Measurements from ENCODE around the gene LCE1E.
A peak's percentile ranks its signal among the peaks of the same experiment; 100 is the strongest.

The LCE1E gene, protein sequence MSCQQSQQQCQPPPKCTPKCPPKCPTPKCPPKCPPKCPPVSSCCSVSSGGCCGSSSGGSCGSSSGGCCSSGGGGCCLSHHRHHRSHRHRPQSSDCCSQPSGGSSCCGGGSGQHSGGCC

DNA sequence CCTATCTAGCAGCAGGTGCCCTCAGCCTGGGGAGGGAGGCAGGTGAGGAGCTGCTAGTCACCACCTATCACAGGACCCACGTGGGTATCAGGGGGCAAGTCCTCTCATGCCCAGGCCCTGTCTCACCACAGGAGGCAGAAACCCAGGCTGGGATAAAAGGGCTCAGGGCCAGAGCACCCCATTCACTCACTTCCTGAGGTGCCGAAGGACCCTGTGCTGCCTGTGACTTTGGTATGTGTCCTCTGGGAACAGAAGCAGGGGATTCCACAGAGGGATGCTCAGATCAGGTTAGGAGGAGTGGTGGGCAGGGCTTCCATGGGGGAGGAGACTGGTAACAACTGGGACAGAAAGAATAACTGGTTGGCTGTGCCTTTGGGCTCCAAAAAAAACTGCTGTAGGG lies at the start of gene LCE1E:
LCE1E (plus strand) TSS at position 181 of the 400 bp plus-strand sequence. CDS start 1,043 bp downstream, outside the sequence.
- no peak for DNase-seq (ENCODE audit: low spot score)

DNA sequence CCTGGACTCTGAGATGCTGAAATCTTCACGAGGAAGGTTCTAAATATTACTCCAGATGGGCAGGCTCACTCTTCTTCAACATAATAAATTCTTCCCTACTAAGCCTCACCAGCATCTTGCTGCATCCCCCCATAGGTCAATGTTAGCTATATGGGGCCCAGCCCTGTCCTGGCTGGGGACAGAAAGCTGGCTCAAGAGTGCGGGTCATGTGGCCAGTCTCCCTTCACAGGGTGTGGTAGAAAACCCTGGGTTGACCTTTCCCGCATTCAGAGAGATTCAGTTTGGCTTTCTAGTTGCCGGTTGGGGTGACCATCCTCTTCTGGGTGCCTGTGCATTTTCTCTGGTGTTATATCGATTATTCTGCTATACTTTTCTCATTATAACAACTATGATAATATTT lies 48.1 kb upstream of the LCE1E start:
- no peak for DNase-seq (ENCODE audit: low spot score)

DNA sequence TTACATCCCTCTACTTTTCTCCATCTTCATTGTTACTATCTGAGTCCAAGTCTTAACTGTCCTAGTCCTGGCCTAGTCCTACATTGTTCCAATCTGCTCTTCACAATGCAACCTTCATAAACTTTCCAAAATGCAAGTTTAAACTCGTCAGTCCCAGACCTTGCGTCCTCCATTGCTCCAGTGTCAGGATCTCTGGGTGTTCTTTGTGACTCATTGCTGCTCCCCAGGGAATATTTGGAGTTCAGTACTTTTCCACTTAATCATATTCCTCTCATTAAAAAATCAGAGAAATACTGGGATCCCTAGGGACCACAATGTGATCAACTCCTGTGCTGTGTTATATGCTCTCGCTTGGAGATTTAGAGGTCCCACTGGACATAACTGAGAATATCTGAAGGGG lies 46.2 kb upstream of the LCE1E start:
- DNase-seq (ENCODE audit: low spot score): no peak

DNA sequence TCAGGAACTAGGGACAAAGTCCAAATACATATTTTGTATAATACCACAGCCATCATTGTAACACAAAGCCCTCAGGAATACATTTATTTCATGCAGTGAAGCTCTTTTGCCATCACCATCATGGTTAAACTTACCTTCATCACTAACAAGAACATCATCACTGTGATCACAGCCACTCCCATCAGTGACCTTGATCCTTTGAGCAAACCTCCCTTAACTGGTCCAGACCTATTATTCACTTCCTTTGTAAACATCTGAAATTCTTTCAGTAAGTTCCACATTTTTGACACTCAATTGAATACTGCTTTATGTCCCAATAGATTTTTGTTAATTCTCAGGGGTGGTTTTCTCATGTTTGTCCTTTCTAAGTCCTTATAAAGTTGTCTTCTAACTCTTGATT lies 44.4 kb upstream of the LCE1E start:
- DNase-seq (ENCODE audit: low spot score): no peak

DNA sequence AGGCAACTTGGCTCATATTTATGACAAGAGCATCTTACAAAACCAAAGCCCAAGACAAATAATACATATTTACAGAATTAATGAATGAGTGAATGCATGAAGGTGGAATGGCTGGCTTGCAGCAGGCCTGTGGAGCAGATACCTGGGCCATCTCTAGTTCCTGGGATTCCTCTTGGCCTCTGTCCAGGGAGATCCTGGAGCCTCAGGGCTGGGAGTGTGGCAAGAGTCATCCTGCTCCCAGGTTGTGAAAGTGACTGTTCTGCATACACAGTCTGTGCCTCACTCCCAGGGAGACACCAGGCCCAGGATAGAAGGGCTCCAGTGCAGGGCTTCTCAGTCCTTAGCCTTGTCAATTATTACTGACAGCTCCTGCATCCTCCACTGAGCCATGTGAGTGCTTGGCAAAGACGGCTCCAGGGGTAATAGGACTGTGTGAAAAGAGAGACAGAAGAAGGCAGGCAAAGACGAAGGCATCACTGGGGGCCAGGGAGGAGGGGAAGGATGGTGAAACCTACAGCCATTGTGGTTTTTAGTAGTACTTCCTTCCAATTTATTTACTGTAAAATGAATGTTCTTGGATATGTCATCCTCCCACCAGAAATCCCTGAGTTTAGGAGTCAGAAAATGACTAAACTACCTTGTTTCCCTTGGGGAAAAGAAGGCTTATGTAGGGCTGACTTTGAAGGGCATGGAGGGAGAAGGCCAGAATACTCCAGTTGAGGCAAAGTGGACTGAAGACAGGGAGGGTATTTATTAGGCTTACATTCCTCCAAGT lies 42.5 kb upstream of the LCE1E start:
- no peak for DNase-seq (ENCODE audit: low spot score)

DNA sequence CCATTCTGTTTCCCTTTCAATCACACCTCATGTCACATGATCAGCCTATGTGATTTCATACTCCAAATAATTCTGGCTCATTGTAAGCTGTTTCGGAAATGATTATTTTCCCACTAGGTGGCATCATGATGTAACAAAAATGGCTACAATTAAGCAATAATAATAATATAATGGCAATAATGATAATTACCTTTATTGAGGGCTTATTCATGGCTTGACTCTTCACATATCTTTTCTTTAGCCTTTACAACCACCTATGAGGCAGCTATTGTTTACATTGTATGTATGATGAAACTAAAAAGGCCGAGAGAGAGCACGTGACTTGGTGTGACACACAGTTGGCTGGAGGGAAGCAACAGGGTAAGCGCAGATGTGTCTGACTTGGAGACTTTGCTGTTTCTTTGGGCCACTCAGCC lies 40.8 kb upstream of the LCE1E start:
- DNase-seq (ENCODE audit: low spot score): no peak

DNA sequence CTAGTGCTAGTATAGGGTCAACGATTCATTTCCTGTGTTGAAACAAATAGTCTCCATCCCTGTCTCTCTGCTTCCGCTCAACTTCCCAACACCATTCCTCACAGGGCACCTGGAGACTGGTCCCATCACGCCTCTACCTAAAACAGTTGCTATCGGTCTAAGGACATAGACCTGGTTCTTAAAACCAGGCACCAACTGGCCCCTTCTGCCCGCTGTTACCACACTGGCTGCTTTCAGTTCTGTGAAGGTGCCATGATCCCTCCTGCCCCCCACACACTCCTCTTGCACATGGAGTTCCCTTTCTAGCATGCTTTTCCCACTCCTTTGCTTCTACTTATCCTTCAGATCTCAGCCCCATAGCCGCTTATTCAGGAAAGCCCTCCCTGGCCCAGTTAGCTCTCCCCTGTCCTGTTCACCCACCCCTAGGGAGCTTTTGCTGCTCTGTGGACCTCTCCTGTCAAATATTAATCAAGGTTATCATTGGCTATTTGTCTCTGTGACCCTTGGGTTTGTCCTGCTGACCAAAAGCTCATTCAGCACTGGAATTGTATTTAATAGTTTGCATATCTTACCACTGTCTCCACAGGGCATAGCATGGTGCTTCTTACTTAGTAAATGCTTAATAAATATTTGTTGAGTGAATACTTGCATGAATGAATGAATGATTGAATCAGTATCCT lies 40.2 kb upstream of the LCE1E start:
- DNase-seq (ENCODE audit: low spot score): no peak

DNA sequence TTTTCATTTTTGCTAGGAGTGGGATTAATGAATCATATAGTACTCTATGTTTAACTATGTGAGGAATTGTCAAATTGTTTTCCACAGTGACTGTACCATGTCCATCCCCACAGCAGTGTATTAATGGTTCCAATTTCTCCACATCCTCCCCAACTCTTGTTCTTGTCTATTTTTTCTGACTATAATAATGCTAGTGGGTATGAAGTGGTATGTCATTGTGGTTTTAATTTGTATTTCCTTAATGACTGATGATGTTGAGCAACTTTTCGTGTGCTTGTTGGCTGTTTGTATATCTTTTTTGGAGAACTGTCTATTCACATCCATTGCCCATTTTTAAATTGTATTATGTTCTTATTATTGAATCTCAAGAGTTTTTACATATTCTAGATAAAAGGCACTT lies 38.2 kb upstream of the LCE1E start:
- DNase-seq (ENCODE audit: low spot score): no peak

DNA sequence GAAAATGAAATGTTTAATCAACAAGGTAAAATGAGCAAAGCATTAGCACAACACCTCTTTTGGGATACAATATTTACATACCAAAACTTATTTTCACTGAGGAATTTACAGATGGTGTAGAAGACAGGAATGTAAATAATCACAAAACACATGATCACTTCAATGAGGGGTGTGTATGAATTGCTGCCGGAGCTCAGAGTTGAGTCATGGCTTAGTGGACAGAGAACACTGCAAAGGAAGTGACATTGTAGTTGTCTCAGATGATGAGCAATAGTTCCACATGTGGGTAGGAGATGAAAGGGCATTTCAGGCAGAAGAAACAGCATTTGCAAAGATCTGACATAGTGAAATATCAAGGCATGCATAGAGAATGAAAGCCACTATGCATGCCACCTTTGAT lies 33.8 kb upstream of the LCE1E start:
- peak; percentile 49 for DNase-seq (ENCODE audit: low spot score)

DNA sequence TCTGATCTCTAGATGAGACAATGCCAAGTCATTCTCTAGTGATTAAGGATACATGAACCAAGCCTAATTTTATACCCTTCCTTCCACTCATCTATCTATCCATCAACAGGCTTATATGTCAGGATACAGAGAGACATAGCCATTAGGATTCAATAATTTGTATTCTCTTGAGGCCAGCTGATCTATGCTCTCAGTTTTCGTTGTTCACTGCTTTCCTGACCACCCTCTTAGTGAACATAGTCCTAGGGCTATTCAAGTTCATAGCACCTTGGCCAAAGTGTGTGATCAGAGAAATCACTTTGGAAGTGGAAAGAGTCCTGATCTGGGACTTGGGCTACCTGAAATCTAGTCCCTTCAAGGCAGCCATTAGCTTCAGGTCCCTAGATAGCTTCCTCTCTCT lies 32.5 kb upstream of the LCE1E start:
- no peak for DNase-seq (ENCODE audit: low spot score)

DNA sequence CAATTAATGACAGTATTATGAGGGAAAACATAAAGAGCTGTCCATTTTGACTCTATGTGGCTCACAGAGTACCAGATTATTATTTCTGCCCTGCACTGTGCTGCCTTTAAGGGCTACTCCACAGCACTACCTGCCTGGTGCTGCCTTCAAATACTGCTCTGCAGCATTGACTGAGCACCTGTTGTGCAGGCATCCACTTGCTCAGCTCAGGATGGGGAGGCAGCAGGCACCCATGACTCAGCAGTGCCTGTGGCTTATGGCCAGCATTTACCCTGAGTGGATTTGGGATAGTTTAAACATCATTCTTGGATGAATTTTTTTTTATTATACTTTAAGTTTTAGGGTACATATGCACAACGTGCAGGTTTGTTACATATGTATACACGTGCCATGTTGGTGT lies 29.2 kb upstream of the LCE1E start:
- DNase-seq (ENCODE audit: low spot score): no peak

DNA sequence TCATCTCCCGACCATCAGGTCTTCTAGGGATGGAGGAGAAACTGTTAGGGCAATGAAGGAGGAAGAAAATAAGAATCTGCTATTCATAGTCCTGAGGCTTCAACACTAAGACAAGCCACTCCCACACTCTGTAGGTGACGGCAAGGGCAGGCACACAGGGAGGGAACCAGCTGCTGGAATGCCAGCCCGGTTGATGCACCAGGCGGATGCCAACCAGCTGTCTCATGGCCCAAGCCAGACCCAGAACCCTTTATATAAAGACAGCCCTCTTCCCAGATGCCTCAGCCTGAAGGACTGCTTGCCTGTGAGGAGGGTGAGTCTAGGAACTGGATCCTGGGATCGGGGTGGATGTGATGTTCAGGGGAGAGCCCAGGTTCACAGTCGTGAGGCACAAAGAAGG lies 28.3 kb upstream of the LCE1E start, which contains the start of gene KPRP:
KPRP (plus strand) TSS at position 279 of the 400 bp plus-strand sequence. CDS start 1,564 bp downstream, outside the sequence.
- no peak for DNase-seq (ENCODE audit: low spot score)

DNA sequence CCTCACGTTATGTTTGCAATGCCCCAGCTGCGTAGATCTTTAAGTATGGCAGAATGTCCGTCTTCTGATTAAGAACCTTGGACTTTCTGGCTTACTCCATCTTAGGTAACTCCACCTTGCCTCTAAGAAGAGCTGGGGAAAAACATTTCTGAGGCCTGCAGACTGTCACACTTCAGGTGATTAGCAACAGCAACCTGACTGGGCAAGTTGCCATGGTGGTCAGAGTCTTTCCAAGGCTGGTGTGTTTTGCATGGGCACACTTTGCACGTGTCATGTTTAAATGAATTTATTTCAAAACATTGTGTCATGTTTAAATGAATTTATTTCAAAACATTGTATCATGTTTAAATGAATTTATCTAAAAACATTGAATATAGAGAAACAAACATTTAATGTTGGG lies 27.4 kb upstream of the LCE1E start:
- no peak for DNase-seq (ENCODE audit: low spot score)

DNA sequence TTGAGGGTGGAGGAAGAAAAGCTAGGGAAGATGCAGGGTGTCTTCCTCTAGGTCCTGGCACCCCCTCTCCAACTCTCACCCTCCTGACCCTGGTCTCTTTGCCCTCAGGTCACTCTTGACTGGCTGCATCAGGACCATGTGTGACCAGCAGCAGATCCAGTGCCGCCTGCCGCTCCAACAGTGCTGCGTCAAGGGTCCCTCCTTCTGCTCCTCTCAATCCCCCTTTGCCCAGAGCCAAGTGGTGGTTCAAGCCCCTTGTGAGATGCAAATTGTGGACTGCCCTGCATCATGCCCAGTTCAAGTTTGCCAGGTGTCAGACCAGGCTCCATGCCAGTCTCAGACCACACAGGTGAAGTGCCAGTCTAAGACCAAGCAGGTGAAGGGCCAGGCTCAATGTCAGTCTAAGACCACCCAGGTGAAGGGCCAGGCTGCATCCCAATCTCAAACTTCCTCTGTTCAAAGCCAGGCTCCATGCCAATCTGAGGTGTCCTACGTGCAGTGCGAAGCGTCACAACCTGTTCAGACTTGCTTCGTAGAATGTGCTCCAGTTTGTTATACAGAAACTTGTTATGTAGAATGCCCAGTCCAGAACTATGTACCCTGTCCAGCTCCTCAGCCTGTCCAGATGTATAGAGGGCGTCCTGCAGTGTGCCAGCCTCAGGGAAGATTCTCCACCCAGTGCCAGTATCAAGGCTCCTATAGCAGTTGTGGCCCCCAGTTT lies 26.4 kb upstream of the LCE1E start:
- no peak for DNase-seq (ENCODE audit: low spot score)

DNA sequence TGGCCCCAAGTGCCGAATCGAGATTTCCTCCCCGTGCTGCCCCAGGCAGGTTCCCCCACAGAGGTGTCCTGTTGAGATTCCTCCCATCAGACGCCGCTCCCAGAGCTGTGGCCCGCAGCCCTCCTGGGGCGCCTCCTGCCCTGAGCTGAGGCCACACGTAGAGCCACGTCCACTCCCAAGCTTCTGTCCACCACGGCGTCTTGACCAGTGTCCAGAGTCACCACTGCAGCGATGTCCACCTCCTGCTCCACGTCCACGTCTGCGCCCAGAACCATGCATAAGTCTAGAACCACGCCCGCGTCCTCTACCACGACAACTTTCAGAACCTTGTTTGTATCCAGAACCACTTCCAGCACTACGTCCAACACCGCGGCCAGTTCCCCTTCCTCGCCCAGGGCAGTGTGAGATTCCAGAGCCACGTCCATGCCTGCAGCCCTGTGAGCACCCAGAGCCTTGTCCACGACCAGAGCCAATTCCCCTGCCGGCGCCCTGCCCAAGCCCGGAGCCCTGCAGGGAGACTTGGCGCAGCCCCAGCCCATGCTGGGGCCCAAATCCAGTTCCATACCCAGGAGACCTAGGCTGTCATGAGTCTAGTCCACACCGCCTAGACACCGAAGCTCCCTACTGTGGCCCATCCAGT lies 25.4 kb upstream of the LCE1E start:
- no peak for DNase-seq (ENCODE audit: low spot score)

DNA sequence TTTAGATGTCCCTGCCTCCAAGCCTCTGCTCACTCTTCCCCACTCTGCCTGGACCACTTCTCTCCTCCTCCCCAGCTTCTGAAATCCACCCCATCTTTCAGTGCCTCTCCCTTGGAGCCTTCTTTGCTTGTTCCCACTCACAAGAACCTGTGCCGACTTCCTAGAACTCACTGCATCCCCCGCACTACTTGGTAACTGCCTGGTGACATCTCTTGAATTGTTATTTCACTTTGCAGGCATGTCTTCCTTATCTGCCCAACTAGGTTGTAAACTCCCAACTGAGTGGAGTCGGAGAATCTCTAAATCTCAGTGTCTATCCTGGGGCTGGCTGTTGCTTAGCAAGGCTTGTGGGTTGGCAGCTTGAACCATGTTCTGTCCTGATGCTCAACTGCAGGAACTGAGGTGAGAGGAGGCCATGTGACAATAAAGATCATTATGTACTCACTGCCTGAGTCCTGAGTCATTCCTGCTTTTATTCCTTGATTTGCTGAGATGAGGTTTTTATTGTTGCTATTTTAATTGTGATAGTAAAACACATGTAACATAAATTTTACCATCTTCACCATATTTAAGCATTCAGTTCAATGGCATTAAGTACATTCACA lies 24.3 kb upstream of the LCE1E start:
- no peak for DNase-seq (ENCODE audit: low spot score)

DNA sequence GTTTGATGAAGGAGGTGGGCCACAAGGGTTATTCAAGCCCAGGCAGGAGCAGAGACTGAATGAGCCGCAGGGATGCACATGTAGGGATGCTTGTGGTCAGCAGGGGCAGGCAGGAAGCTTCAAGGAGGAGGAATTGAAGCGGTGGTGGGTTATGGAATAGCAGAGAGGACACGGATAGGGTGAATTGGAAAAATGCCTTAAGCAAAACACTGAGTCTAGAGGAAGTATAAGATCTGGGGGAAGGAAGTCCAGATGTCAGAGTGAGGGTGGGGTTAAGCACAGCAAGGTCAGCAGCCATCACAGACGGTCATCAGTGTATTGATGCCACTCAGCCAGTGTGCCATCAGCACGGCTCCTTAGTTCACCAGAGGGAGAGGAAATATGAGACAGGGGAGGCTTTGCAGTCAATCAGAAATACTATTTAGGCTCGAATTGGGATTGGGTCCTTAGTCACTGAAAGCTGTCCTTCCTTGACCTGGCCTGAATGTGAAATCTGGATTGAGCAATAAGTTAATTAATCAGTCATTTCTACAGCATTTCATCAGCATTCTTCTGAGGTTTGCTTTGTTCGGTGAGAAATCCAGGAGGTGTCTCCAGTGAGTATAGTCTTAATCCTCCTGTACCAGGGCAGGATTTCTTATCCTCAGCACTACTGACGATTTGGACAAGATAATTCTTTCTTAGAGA lies 17.1 kb upstream of the LCE1E start:
- DNase-seq (ENCODE audit: low spot score): no peak

DNA sequence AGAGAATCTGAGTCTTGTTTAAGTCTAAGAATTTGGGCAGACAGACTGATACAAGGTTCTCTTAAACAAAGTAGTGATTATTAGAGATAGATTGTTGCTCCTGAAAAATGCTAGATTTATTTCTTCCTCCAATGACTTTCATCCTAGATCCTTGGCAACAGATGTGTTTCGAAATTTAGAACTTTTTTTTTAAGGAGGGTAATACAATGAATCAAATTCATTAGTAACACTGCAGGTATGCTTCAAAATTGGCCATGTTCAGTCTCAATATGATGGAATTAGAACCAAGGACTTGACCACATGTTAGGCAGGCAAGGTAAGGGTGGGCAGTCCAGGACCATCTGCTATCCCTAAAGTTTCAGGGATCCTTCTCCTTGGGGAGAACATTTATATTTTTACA lies 15.6 kb upstream of the LCE1E start:
- no peak for DNase-seq (ENCODE audit: low spot score)

DNA sequence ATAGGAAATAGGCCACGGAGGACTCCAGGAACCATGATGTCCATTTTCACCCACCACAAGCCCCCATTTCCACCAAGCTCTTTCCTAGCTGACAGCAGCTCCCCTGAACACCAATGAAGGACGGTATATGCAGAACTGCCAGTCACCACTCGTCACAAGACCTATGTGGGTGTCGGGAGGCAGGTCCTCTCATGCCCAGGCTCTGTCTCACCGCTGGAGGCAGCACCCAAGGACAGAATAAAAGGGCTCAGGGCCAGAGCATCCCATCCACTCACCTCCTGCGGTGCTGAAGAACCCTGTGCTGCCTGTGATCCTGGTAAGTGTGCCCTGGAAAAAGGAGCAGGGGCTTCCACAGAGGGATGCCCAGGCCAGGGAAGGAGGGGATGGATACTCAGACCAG lies 11.2 kb upstream of the LCE1E start, which contains the start of gene LCE1F:
LCE1F (plus strand) TSS at position 266 of the 400 bp plus-strand sequence. CDS start 1,232 bp downstream, outside the sequence.
- DNase-seq (ENCODE audit: low spot score): no peak

DNA sequence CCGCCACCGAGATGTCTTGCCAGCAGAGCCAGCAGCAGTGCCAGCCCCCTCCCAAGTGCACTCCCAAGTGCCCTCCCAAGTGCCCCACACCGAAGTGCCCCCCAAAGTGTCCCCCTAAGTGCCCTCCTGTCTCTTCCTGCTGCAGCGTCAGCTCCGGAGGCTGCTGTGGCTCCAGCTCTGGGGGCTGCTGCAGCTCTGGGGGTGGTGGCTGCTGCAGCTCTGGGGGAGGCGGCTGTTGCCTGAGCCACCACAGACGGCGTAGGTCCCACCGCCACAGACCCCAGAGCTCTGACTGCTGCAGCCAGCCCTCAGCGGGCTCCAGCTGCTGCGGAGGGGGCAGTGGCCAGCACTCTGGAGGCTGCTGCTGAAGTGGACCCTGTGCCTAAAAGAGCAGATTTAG lies 9.7 kb upstream of the LCE1E start:
- no peak for DNase-seq (ENCODE audit: low spot score)
